SK-N-SH treated with all-trans-retinoic acid at 6 μM for 48 hours (cell line): Measurements from ENCODE around the gene MARCHF5.
"Not testable (repeated sequence)": the region's sequence is repeated elsewhere in the genome, so short reads cannot be mapped to it uniquely, and the experiment has no call there.

Experiments
- ATAC-seq: fragments of 200-7000 bp; cut with Tn5 transposase; 3 replicates; pipeline ENCODE4 v1.9.1; 2020; ENCODE audit warnings: mild to moderate bottlenecking, moderate library complexity
- ARNTL ChIP-seq: fragments of 450-650 bp; formaldehyde crosslinking; IDR thresholded peaks from 2 replicates; pipeline ENCODE4 v1.5.0; 2020; ENCODE audit warnings: low read depth, mild to moderate bottlenecking, moderate library complexity, borderline replicate concordance
- BACH2 ChIP-seq: fragments of 250-450 bp; sonication (Bioruptor Pico); IDR thresholded peaks from 2 replicates; pipeline ENCODE4 v1.9.0; 2021; ENCODE audit warnings: mild to moderate bottlenecking, borderline replicate concordance
- CREB5 ChIP-seq: fragments of 250-450 bp; sonication (Bioruptor Pico); IDR thresholded peaks from 2 replicates; pipeline ENCODE4 v1.5.1; 2020; ENCODE audit warnings: low read depth, mild to moderate bottlenecking, moderate library complexity
- CSDC2 ChIP-seq: fragments of 250-450 bp; sonication (Bioruptor Pico); IDR thresholded peaks from 2 replicates; pipeline ENCODE4 v1.5.0; 2020; ENCODE audit warnings: mild to moderate bottlenecking, moderate library complexity
- CSRNP3 ChIP-seq: fragments of 250-450 bp; sonication (Bioruptor Pico); IDR thresholded peaks from 2 replicates; pipeline ENCODE4 v1.5.1; 2021; ENCODE audit warnings: mild to moderate bottlenecking, moderate library complexity
- ESRRG ChIP-seq: fragments of 250-450 bp; sonication (Bioruptor Pico); IDR thresholded peaks from 2 replicates; pipeline ENCODE4 v1.6.1; 2021; ENCODE audit warnings: mild to moderate bottlenecking
- GLIS3 ChIP-seq: fragments of 250-450 bp; sonication (Bioruptor Pico); IDR thresholded peaks from 2 replicates; pipeline ENCODE4 v1.5.0; 2020; ENCODE audit warnings: mild to moderate bottlenecking, moderate library complexity
- OSR1 ChIP-seq: fragments of 250-450 bp; sonication (Bioruptor Pico); IDR thresholded peaks from 2 replicates; pipeline ENCODE4 v1.8.0; 2022; ENCODE audit warnings: moderate library complexity, mild to moderate bottlenecking, inconsistent platforms
- PPARA ChIP-seq: fragments of 250-450 bp; sonication (Bioruptor Pico); IDR thresholded peaks from 2 replicates; pipeline ENCODE4 v1.5.0; 2020; ENCODE audit warnings: mild to moderate bottlenecking, borderline replicate concordance
- SNAI2 ChIP-seq: fragments of 250-450 bp; sonication (Bioruptor Pico); IDR thresholded peaks from 2 replicates; pipeline ENCODE4 v1.5.0; 2020; ENCODE audit warnings: mild to moderate bottlenecking, moderate library complexity
- TCF4 ChIP-seq: fragments of 250-450 bp; sonication (Bioruptor Pico); IDR thresholded peaks from 2 replicates; pipeline ENCODE4 v1.8.0; 2021; ENCODE audit warnings: mild to moderate bottlenecking, moderate library complexity, borderline replicate concordance
- TSHZ2 ChIP-seq: fragments of 250-450 bp; sonication (Bioruptor Pico); IDR thresholded peaks from 2 replicates; pipeline ENCODE4 v1.5.0; 2020; ENCODE audit warnings: mild to moderate bottlenecking, moderate library complexity
- ZC3H10 ChIP-seq: fragments of 250-450 bp; sonication (Bioruptor Pico); IDR thresholded peaks from 2 replicates; pipeline ENCODE4 v1.5.1; 2021; ENCODE audit warnings: mild to moderate bottlenecking, moderate library complexity
- ZFP3 ChIP-seq: fragments of 250-450 bp; sonication (Bioruptor Pico); IDR thresholded peaks from 2 replicates; pipeline ENCODE4 v1.5.0; 2020; ENCODE audit warnings: mild to moderate bottlenecking, moderate library complexity
- ZFP30 ChIP-seq: fragments of 450-650 bp; formaldehyde crosslinking; IDR thresholded peaks from 2 replicates; pipeline ENCODE4 v1.5.0; 2022; ENCODE audit warnings: mild to moderate bottlenecking, moderate library complexity
- ZNF565 ChIP-seq: fragments of 450-650 bp; formaldehyde crosslinking; conservative IDR thresholded peaks from 2 replicates; pipeline ENCODE4 v1.5.0; 2020; ENCODE audit warnings: low read depth, mild to moderate bottlenecking, moderate library complexity
- ZNF8 ChIP-seq: fragments of 450-650 bp; formaldehyde crosslinking; IDR thresholded peaks from 2 replicates; pipeline ENCODE4 v1.5.0; 2020; ENCODE audit warnings: mild to moderate bottlenecking, moderate library complexity

MARCHF5 gene

GRCh38 chr10:92316610-92317009 lies 25.6 kb downstream of the MARCHF5 start:
- no peak for TF ChIP-seq CREB5
- no peak for TF ChIP-seq ZNF8 (CRISPR knock-in tag)
- no peak for TF ChIP-seq ZC3H10
- TF ChIP-seq OSR1 (CRISPR knock-in tag), result no peak
- no peak for TF ChIP-seq ZFP30
- no peak for TF ChIP-seq PPARA (CRISPR knock-in tag)
- TF ChIP-seq BACH2 (CRISPR knock-in tag), result no peak
- TF ChIP-seq ARNTL, result no peak
- TF ChIP-seq ZFP3 (CRISPR knock-in tag), result no peak
- TF ChIP-seq GLIS3, result no peak
- TF ChIP-seq CSRNP3 (CRISPR knock-in tag), result no peak
- no peak for TF ChIP-seq CSDC2 (CRISPR knock-in tag)
- TF ChIP-seq, all 23 proteins: peak for 0
- no peak for ATAC-seq

GRCh38 chr10:92323079-92323478 lies 32.1 kb downstream of the MARCHF5 start:
- TF ChIP-seq TCF4 (CRISPR knock-in tag), result no peak
- no peak for TF ChIP-seq CSRNP3 (CRISPR knock-in tag)
- ATAC-seq, result no peak

- TF ChIP-seq ZFP30 (no peak), BACH2 (CRISPR knock-in tag) (no peak), GLIS3 (no peak), TCF4 (CRISPR knock-in tag) (no peak), TSHZ2 (no peak), ZC3H10 (no peak), ZNF565 (no peak), PPARA (CRISPR knock-in tag) (no peak), ZFP3 (CRISPR knock-in tag) (no peak)
- ATAC-seq, result no peak
Observed at GRCh38 chr10:92327445-92328433, 36.8 kb downstream of the MARCHF5 start.

GRCh38 chr10:92328993-92329392 lies 38.0 kb downstream of the MARCHF5 start:
- ATAC-seq, result no peak
- no peak for TF ChIP-seq ESRRG (CRISPR knock-in tag)
- TF ChIP-seq ZFP30, result no peak
- TF ChIP-seq PPARA (CRISPR knock-in tag), result no peak
- TF ChIP-seq OSR1 (CRISPR knock-in tag), result no peak
- TF ChIP-seq CSRNP3 (CRISPR knock-in tag), result no peak
- TF ChIP-seq SNAI2 (CRISPR knock-in tag), result no peak
- no peak for TF ChIP-seq TSHZ2
- TF ChIP-seq GLIS3, result no peak
- TF ChIP-seq ZC3H10, result no peak
- TF ChIP-seq BACH2 (CRISPR knock-in tag), result no peak

GRCh38 chr10:92329927-92330326 lies 39.0 kb downstream of the MARCHF5 start:
- not testable (repeated sequence) for ATAC-seq
